Glutamatergic neuron (in vitro differentiated cells): ENCODE measurements around the gene ZNRD2. TPM values are rescaled to one million over a fixed set of nuclear protein-coding genes. Genes with fewer than 3 reads are reported as not detected.

ENCODE experiments used
- DNase-seq: peaks from one replicate; pipeline ENCODE4 v3.0.0; 2022
- H3K27ac Mint-ChIP-seq: one replicate; pipeline ENCODE4 v1.8.0; 2020; ENCODE audit warnings: mild to moderate bottlenecking, mixed read lengths, inconsistent platforms; ENCODE audit not compliant: unreplicated experiment
- H3K27me3 Mint-ChIP-seq: one replicate; pipeline ENCODE4 v1.8.0; 2020; ENCODE audit warnings: mild to moderate bottlenecking, moderate library complexity, mixed read lengths, inconsistent platforms; ENCODE audit not compliant: unreplicated experiment
- H3K36me3 Mint-ChIP-seq: one replicate; pipeline ENCODE4 v1.8.0; 2020; ENCODE audit warnings: mild to moderate bottlenecking, mixed read lengths, inconsistent platforms; ENCODE audit not compliant: unreplicated experiment
- H3K4me1 Mint-ChIP-seq: one replicate; pipeline ENCODE4 v1.8.0; 2020; ENCODE audit warnings: mild to moderate bottlenecking, low read depth, mixed read lengths, inconsistent platforms; ENCODE audit not compliant: unreplicated experiment
- H3K4me3 Mint-ChIP-seq: one replicate; pipeline ENCODE4 v1.8.0; 2020; ENCODE audit warnings: mild to moderate bottlenecking, mixed read lengths, inconsistent platforms; ENCODE audit not compliant: unreplicated experiment
- H3K9me3 Mint-ChIP-seq: one replicate; pipeline ENCODE4 v1.8.0; 2020; ENCODE audit warnings: mild to moderate bottlenecking, moderate library complexity, mixed read lengths, inconsistent platforms; ENCODE audit not compliant: unreplicated experiment
- total RNA-seq: library from RNA; stranded (reverse); fragmentation: NEBNext Ultra II Directional; extraction: Animal tissue kit (Norgen Biotek cat#: 25700); gene quantifications from one replicate; pipeline ENCODE4 v1.2.1, GENCODE V29; 2021; ENCODE audit not compliant: unreplicated experiment
- TF ChIP-seq, protein P1 (sequence below): fragments of 200-600 bp; sonication (generic); IDR thresholded peaks from one replicate; pipeline ENCODE4 v1.5.0; 2021; ENCODE audit not compliant: partially characterized antibody, unreplicated experiment

The ZNRD2 gene
- total RNA-seq, 1 donor from 2014 or later: 37.9 TPM

DNA sequence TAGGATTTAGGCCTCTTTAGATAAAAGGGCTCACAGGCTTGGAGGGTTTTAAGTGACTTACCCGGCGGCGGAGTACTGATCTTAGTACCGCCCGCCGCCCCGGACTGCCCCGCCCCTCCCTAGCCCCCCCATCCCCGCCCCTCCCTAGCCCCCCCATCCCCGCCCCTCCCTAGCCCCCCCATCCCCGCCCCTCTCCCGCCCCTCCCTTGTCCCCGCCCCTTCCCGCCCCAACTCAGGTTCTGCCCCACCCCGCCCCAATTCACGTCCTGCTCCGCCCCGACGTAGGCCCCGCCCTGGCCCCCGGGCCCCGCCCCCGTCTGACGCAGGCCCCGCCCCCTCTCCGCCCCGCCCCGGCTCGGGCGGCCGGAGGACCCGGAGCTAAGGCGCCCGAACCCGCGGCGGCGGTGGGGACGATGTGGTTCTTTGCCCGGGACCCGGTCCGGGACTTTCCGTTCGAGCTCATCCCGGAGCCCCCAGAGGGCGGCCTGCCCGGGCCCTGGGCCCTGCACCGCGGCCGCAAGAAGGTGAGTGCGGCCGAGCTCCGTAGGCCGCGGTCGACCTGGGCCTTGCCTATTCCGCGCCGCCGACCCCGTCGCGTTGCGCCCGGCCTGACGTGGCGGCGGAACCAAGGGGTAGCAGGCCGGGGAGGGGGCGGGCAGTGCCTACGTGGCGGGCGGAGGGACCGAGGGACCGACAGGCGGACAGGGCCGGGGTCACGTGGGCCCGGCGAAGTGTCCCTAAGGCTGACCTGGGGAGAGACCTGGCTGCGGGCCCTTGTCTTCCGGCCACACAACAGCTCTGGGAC is 45.3 kb upstream of the ZNRD2 start, which contains the start of gene SCYL1:
SCYL1 (plus strand) TSS at position 343 of the 805 bp plus-strand sequence; CDS start at position 414, 71 bp downstream.
- peak within 1 kb of the TSS; percentile 84 for H3K27ac Mint-ChIP-seq
- no peaks in the 10 kb centered on the region for H3K36me3 Mint-ChIP-seq
- H3K4me3 Mint-ChIP-seq: peak within 1 kb of the TSS; percentile 92
- DNase-seq: peak; percentile 83
- peaks cover 2% of the 10 kb centered on the region for H3K27me3 Mint-ChIP-seq
- H3K4me1 Mint-ChIP-seq: peaks cover 9% of the 10 kb centered on the region
- TF ChIP-seq, protein P1, sequence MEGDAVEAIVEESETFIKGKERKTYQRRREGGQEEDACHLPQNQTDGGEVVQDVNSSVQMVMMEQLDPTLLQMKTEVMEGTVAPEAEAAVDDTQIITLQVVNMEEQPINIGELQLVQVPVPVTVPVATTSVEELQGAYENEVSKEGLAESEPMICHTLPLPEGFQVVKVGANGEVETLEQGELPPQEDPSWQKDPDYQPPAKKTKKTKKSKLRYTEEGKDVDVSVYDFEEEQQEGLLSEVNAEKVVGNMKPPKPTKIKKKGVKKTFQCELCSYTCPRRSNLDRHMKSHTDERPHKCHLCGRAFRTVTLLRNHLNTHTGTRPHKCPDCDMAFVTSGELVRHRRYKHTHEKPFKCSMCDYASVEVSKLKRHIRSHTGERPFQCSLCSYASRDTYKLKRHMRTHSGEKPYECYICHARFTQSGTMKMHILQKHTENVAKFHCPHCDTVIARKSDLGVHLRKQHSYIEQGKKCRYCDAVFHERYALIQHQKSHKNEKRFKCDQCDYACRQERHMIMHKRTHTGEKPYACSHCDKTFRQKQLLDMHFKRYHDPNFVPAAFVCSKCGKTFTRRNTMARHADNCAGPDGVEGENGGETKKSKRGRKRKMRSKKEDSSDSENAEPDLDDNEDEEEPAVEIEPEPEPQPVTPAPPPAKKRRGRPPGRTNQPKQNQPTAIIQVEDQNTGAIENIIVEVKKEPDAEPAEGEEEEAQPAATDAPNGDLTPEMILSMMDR: no peak
- peaks cover 1% of the 10 kb centered on the region for H3K9me3 Mint-ChIP-seq

DNA sequence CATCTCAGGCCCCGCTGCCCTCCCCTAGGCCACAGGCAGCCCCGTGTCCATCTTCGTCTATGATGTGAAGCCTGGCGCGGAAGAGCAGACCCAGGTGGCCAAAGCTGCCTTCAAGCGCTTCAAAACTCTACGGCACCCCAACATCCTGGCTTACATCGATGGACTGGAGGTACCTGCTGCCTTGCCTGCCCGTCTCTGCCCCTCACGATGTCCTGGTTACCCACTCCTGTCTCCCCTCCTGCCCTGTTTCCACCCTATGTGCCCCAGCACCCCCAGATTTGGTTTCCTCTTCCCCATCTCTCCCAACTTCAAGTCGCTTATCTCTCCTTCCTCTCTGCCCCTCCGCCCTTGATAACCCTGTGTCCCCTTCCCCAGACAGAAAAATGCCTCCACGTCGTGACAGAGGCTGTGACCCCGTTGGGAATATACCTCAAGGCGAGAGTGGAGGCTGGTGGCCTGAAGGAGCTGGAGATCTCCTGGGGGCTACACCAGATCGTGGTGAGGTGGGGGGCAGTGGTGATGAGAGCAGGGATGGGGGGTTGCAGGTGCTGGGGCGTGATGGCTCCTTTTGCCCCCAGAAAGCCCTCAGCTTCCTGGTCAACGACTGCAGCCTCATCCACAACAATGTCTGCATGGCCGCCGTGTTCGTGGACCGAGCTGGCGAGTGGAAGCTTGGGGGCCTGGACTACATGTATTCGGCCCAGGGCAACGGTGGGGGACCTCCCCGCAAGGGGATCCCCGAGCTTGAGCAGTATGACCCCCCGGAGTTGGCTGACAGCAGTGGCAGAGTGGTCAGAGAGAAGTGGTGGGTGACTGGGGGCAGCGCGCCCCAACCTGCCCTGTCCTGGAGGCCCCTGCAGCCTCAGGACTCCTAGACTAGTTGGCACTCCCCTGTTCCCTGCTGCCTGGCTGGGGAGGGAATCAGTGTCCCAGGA is 44.5 kb upstream of the ZNRD2 start:
- H3K36me3 Mint-ChIP-seq: no peaks in the 10 kb centered on the region
- TF ChIP-seq, protein P1: no peak
- peaks cover 1% of the 10 kb centered on the region for H3K9me3 Mint-ChIP-seq
- H3K4me3 Mint-ChIP-seq: peak overlapping the region; percentile 92
- peaks cover 2% of the 10 kb centered on the region for H3K27me3 Mint-ChIP-seq
- peaks cover 9% of the 10 kb centered on the region for H3K4me1 Mint-ChIP-seq
- DNase-seq: no peak
- peak overlapping the region; percentile 20 for H3K27ac Mint-ChIP-seq

GRCh38 chr11:65526744-65527143 is 43.5 kb upstream of the ZNRD2 start:
- Mint-ChIP-seq H3K4me3 (peak overlapping the region; percentile 49), H3K27ac (no peak overlapping the region), H3K9me3 (peaks cover 1% of the 10 kb centered on the region), H3K27me3 (peaks cover 2% of the 10 kb centered on the region), H3K4me1 (peaks cover 9% of the 10 kb centered on the region), H3K36me3 (no peaks in the 10 kb centered on the region)
- DNase-seq: no peak
- TF ChIP-seq, protein P1: no peak

- Mint-ChIP-seq H3K27ac (no peak overlapping the region), H3K4me3 (no peak overlapping the region), H3K9me3 (peaks cover 1% of the 10 kb centered on the region), H3K27me3 (peaks cover 2% of the 10 kb centered on the region), H3K36me3 (no peaks in the 10 kb centered on the region), H3K4me1 (peaks cover 6% of the 10 kb centered on the region)
- no peak for DNase-seq
- TF ChIP-seq, protein P1: no peak
Observed at GRCh38 chr11:65528819-65529350, 41.4 kb upstream of the ZNRD2 start.
